HG03575 (cell line): ENCODE results near the gene OTOP3.
"Not testable (repeated sequence)": the region's sequence is repeated elsewhere in the genome, so short reads cannot be mapped to it uniquely, and the experiment has no call there.

ENCODE experiments used
- ATAC-seq: cut with Tn5 transposase; IDR thresholded peaks from one replicate; pipeline ENCODE4 v1.9.1; 2021; ENCODE audit not compliant: unreplicated experiment, insufficient number of reproducible peaks, low FRiP score; ENCODE audit errors: extremely low read depth

Gene OTOP3

DNA sequence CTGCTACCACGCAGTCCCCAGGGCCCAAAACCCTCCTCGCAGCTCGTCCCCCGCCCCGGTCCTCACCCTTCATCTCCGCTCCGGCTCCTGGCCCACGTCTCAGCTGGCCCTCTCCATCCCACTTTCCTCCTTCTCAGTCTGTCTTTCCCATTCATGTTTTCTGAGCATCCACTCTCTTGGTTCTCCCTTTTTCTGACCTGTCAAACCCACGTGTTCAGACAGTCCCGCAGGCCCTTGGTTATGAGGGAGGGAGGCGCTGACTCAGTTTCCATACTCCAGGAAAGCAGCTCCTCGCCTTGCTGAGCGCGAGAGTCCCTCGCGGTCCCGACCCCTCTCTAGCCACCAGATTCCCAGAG, 37.3 kb downstream of the OTOP3 start:
- ATAC-seq: no peak

DNA sequence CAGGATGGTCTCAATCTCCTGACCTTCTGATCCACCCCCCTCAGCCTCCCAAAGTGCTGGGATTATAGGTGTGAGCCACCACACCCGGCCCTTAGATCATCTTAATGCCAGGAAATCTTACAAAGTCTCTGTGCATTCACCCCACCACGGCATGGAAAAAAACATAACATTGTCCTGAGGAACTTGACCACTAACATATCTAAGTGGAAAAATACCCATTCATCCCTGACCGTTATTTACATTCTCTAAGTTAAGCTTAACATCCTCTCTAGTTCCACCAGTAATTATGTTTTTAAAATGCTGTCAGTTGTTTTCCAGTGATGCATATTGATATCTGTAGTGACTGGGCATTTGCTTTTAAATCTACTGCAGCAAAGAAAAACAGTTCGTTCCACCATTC, 40.2 kb downstream of the OTOP3 start:
- ATAC-seq: no peak

DNA sequence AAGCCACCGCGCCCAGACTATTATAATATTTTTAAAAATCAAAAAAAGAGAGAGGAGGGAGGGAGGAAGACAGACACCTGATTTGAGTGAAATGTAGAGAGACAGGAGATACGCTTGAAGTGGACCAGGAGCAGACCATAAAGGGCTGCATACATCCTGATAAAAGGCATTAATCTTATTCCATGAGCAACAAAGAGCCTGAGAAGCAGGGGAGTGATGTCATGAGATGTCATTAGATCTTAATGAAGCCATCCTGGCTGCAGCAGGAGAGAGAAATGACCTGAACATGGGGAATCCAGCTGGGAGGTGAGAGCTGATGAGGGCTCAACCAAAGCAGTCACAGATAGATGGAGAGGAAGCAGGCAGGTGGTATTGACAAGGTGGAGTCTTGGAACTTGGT, 42.1 kb downstream of the OTOP3 start:
- no peak for ATAC-seq

DNA sequence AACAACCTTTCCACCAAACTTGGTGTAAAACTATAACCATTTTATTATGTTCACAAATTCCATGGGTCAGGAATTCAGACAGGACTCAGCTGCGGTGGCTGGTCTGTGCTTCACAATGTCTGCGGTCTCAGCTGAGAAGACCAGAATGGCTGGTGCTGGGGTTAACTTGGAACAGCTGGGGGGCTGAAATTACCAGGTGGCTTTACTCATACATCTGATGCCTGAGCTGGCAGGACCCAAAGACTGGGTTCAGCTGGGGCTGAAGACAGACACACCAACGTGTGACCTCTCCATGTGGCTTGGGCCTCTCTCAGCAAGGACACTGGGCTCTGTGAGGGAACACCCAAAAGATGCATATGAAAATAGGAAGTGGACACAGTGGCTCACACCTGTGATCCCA, 42.5 kb downstream of the OTOP3 start:
- ATAC-seq: no peak

DNA sequence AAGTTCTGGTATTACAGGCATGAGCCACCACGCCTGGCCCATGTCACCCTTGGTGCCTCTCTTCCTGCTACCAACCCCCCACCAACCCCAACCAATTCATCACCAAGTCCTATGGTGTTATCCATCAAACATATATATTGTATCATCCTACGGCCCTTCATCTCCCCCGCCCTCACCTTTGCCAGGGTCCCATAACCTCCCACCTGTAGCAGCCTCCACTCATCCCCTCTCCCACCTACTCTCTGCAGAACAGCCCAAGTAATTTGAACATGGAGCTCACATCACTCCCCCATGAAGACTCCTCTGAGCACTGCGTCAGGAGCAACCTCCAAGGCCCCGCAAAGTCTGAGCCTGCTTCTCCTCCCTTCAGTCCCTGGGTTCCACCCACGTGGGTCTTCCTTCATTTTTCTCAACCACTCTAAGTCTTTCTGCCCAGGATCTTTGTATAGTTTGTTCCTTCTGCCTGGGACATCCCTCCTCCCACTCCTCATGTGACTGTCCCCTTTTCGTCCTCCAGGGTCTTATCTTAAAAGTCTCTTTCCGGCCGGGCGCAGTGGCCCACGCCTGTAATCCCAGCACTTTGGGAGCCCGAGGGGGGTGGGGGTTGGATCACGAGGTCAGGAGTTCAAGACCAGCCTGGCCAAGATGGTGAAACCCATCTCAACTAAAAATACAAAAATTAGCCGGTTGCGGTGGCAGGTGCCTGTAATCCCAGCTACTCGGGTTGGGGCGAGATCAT, 43.9 kb downstream of the OTOP3 start:
- ATAC-seq: no peak

DNA sequence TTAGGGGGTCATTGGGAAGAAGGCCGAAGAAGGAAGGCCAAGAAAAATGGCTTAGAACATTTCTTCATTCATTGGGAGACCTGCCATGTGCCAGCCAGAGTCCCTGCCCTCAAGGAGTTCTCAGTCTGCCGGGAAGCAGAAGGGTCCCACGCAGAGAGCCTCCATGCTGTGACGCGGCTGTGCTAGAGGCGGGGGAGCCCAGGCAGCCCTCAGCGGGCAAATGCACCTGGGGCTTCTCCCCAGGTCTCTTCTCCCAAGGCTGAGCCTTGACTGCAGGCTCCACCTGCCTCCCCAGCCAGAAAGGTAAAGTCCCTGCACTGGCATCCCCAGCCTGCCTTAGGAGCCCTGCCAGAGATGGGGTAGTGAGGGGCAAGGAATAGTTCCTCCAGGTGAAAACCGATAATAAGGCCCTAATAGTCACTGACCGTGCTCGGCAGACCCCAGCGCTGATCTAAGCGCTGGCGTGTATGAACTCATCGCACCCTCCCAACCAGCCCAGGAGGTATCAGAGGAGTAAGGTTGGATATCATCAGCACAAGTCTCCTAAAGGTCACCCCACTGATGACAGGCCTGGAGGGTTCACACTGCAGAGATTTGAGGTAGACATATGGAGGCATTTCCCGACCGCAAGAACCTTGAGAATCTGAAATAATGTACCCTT, 45.8 kb downstream of the OTOP3 start:
- ATAC-seq: no peak

GRCh38 chr17:74981979-74982662, 46.4 kb downstream of the OTOP3 start:
- ATAC-seq: no peak

DNA sequence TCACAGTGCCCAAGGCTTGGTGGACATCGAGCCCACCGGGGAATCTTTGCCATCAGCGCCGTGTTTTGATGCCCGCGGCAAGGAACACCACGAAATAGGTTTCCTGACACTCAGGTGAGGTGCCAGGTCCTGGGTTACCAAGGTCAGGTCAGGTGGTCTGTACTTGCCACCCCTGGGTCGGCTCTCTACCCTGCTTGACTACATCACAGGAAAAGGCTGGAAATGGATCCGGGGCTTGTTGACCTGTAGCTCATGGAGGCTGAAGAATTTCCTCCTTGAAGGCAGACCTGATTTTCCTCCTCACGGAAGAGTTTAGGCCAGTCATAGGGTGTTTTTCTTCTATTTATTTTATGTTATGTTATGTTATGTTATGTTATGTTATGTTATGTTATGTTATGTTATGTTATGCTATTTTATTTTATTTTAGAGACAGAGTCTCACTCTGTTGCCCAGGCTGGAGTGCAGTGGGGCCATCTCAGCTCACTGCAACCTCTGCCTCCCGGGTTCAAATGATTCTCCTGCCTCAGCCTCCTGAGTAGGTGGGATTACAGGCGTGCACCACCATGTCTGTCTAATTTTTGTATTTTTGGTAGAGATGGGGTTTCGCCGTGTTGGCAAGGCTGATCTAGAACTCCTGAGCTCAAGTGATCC, 47.1 kb downstream of the OTOP3 start:
- ATAC-seq: not testable (repeated sequence)

DNA sequence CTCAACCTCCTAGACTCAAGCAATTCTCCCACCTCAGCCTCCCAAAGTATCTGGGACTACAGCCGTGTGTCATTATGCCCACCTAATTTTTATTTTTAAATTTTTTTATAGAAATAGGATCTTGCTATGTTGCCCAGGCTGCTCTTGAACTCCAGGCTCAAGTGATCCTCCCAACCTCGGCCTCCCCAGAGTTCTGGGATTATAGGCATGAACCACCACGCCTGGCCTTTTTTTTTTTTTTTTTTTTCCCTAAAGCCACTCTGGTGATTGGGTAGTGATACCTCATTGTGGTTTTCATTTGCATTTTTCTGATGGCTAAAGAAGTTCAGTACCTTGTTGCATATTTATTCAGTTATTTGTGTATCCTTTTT, 50.5 kb downstream of the OTOP3 start:
- no peak for ATAC-seq

GRCh38 chr17:74987418-74987908, 51.8 kb downstream of the OTOP3 start, which contains the start of gene CDR2L:
CDR2L (plus strand) TSS chr17:74987632; CDS start chr17:74988044, 412 bp downstream.
- no peak for ATAC-seq

GRCh38 chr17:74987909-74988711, 52.4 kb downstream of the OTOP3 start:
- ATAC-seq: no peak

- no peak for ATAC-seq
Measured at GRCh38 chr17:74990581-74991105, 54.9 kb downstream of the OTOP3 start.

GRCh38 chr17:74992223-74992622, 56.5 kb downstream of the OTOP3 start:
- no peak for ATAC-seq

DNA sequence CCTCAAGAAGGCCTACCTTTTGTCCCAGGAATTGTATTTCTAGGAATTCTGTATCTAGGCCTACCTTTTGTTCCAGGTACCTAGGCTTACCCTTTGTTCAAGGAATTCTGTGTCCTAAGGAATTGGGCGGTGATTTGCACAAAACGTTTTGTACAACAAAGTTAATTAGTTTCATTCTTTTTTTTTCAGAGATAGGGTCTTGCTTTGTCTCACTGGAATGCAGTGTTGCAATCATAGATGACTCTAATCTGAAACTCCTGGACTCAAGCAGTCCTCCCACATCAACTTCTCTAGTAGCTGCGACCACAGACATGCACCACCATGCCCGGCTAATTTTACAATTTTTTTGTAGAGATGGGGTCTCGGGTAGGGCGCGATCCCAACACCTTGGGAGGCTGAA, 58.7 kb downstream of the OTOP3 start:
- ATAC-seq: no peak

DNA sequence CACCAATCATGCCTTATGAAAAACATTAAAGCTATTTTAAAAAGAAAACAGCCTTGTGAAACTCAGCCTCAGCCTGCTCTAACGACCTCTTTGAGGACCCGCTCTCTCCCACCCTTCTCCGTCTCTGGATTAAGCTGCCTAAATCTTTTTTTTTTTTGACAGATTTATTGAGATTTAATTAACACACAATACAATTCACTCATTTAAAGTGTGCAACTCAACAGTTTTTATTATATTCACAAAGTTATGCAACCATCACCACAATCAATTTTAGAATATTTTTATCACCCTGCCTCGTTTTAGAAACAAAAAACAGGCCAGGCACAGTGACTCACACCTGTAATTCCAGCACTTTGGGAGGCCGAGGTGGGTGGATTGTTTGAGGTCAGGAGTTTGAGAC, 60.1 kb downstream of the OTOP3 start:
- no peak for ATAC-seq

DNA sequence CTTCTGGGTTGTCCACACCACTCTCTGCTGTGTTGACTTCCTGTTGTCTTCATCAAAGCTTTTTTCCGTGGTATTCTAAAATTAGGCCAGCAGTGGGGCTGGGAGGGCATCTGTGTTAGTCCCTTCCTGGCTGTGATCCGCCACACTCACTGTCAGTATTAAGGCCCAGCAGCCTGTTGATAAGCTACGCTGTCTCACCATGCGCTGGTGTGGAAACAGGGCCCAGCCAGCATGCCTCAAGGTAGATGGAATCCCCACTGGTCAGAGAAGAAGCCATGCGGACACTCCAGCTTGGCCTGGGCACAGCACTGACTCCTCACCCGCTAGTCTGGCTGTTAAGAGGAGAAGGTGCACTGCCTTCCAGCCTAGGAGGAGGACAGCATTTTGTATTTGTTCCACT, 63.1 kb downstream of the OTOP3 start:
- ATAC-seq: no peak

DNA sequence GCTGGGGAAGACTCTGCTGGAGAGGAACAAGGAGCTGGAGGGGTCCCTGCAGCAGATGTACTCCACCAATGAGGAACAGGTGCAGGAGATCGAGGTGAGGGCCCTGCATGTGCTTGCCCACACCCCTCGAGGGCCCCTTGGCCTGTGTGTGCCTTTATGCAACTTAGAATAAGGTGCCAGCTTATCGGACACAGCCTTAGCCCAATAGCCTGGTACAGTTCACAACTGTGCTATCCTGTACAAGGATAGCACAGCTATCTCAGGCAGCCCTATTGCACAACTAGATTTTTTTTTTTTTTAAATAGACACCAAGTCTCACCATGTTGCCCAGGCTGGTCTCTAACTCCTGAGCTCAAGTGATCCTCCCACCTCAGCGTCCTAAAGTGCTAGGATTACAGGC, 63.8 kb downstream of the OTOP3 start:
- no peak for ATAC-seq
